CD4-positive, alpha-beta T cell treated with Interleukin-6 for 4 hours (primary cell): ENCODE results near the gene TTC7B.

ENCODE experiments used
- DNase-seq: peaks from one replicate; pipeline ENCODE4 v3.0.0-alpha.2; 2020; ENCODE audit warnings: mixed read lengths

The TTC7B gene

DNA sequence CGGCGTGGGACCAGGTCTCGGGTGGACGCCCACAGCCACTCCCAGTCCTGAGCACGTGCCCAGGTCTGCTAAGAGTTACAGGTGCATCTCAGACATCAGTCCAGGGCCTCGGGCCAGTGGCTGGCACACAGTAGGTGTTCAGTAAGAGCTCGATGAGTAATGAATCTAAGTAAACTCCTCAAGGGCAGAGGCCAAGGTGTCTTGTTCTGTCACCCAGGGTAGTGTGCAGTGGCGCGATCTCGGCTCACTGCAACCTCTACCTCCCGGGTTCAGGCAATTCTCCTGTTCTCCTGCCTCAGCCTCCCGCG is 11.2 kb downstream of the TTC7B start:
- no peak for DNase-seq

DNA sequence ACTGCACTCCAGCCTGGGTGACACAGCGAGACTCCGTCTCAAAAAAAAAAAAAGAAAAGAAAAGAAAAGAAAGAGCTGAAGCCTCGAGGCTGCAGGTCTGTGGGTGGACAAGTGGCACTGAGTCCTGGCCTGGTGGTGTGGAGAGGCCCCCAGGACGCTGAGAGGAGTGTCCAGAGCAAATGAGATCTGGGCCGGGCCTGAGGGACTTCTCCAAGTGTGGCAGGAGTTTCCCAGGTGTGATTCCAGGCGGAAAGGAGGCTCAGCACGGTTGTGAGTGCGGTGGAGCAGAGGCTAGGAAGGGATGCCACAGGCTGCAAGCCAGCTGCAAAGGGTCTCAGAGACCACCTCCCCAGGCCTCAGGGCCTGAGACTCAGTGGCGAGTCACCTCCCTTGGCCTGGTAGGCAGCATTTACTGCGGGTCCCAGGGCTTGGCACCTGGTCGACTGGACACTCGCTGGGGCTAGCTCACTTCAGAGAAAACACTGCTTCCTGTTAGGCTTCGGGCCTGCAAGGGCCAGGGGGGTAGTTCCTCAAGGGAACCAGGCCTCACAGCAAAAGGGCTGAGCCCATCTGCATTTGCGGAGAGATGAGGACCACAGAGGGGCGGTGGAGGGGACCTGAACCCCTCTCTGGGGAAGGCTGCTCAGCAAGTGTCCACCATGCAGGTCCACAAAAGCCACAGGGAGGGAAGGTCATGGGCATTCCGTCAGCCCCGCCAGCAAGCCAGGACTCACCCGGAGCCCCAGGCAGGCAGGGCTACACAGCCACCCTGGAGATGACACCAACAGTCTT is 11.7 kb downstream of the TTC7B start:
- DNase-seq = no peak

GRCh38 chr14:90803249-90803648 is 13.0 kb downstream of the TTC7B start:
- DNase-seq = no peak

GRCh38 chr14:90799420-90799819 is 16.8 kb downstream of the TTC7B start:
- DNase-seq = no peak

DNA sequence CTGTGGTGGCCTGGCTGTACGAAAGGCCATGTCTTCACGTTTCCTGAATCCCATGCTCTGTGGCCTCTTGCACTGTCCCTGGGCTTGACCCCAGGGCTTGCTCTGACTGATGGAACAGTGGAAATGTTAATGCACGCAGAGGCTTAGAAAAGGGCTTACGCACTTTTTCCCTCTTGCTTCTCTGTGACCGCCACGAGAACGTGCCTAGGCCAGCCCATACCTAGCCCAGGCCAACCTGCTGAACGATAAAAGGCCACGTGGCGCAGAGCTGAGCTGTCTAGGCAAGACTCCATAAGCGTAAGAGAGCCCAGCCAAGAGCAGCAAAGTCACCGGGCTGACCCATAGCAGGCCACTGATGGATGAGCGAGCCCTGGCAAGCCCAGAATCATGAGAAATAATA is 18.3 kb downstream of the TTC7B start:
- no peak for DNase-seq

GRCh38 chr14:90797451-90797850 is 18.8 kb downstream of the TTC7B start:
- DNase-seq = no peak

GRCh38 chr14:90796329-90796728 is 19.9 kb downstream of the TTC7B start:
- no peak for DNase-seq

- DNase-seq = no peak
Measured at GRCh38 chr14:90795744-90796143, 20.5 kb downstream of the TTC7B start.

DNA sequence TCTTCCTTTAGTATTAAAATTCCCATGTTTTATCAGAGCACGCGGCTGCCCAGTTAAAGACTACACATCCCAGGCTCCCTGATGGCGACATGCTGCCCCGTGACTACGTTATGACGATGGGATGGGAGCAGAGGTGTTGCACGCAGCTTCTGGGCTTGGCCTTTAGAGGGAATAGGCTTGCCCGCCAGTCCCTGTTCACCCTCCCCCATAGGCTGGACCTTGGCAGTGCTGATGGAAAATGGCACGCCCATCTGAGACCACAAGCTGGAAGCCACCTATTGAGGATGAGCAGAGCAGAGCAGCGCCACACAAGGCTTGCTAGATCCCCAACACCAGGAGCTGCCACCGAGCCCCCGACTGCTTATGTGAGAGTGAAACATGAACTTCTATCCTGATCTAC is 24.7 kb downstream of the TTC7B start:
- DNase-seq = no peak

- DNase-seq = no peak
Measured at GRCh38 chr14:90788031-90788430, 28.2 kb downstream of the TTC7B start.

- no peak for DNase-seq
Measured at GRCh38 chr14:90785876-90786450, 30.3 kb downstream of the TTC7B start.

DNA sequence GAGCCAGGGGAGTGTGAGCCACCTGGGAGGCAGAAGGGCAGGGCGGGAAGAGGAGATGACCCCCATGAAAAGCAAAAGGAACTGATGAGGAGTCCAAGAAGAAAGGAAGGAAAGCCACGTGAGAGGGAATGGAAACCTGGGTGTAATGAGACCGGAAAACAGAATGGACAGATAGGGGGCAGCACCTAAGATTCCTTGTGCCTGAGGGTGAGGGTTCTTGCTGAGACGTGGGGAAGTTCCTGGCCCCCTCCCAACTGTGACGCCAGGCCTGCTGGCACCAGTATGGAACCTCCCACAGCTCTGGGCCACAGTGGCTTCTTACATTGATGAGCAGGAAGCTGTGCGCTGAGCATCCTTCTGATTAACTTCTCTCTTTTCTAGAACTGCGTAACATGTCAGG is 30.8 kb downstream of the TTC7B start:
- DNase-seq = no peak

DNA sequence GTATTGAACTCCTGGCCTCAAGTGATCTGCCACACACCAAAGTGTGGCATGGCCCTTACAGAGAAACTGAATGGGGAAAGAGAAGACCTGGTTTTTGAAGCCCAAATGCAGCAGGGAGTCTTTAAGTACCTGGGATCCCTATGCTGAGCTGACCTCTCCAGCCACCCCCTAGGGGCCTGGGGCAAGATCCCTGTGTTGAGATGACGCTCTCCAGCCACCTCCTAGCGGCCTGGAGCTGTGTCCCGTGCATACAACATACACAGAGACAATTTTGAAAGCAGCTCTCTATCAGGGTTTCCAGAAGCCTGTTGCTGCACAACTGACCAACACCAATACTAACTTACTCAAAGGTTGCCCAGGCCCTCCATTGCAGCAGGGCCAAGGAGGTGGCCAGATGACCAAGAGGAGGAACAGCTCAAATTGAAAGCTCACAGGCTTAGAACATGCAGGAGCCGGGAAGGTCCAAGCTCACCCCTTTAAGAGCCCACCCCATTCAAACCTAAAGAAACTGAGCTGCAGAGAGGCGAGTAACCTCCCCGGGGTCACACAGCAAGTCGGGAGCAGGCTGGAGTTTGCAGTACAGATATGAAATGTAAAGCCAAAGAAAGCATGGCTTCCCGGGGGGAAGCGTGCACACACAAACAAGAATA is 31.5 kb downstream of the TTC7B start:
- DNase-seq = no peak

- no peak for DNase-seq
Measured at GRCh38 chr14:90783344-90783743, 32.9 kb downstream of the TTC7B start.

GRCh38 chr14:90782892-90783291 is 33.3 kb downstream of the TTC7B start:
- no peak for DNase-seq

GRCh38 chr14:90781876-90782275 is 34.4 kb downstream of the TTC7B start:
- no peak for DNase-seq

- DNase-seq = no peak
Measured at GRCh38 chr14:90781344-90781761, 34.9 kb downstream of the TTC7B start.

- DNase-seq = no peak
Measured at GRCh38 chr14:90780519-90780918, 35.7 kb downstream of the TTC7B start.

- no peak for DNase-seq
Measured at GRCh38 chr14:90778571-90779255, 37.5 kb downstream of the TTC7B start.

GRCh38 chr14:90777830-90778485 is 38.3 kb downstream of the TTC7B start:
- DNase-seq = no peak

GRCh38 chr14:90777358-90777757 is 38.9 kb downstream of the TTC7B start:
- no peak for DNase-seq

DNA sequence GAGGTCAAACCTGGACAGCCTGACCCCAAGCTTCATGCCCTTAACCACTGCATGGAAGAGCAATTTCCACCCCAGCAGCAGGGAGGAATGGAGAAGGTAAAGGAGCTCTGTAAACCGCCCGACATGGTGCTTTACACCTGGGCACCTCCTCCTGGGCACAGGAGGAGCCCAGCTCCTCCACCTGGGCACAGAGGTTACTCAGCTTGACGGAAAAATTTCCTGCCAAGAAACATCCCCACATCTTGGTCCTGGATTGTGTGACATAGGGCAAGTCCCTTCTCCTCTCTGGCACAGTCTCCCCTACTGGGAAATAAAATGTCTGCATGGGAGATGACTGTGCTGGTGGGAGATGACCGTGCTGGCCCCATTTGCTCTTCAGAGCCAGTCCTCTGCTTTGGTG is 40.8 kb downstream of the TTC7B start:
- DNase-seq = no peak

- no peak for DNase-seq
Measured at GRCh38 chr14:90774316-90774715, 41.9 kb downstream of the TTC7B start.
